ENCODE data around the gene DPP10.

GRCh38 chr2:115105966-115106365 is 663.5 kb downstream of the DPP10 start:
- TF ChIP-seq, protein P1, sequence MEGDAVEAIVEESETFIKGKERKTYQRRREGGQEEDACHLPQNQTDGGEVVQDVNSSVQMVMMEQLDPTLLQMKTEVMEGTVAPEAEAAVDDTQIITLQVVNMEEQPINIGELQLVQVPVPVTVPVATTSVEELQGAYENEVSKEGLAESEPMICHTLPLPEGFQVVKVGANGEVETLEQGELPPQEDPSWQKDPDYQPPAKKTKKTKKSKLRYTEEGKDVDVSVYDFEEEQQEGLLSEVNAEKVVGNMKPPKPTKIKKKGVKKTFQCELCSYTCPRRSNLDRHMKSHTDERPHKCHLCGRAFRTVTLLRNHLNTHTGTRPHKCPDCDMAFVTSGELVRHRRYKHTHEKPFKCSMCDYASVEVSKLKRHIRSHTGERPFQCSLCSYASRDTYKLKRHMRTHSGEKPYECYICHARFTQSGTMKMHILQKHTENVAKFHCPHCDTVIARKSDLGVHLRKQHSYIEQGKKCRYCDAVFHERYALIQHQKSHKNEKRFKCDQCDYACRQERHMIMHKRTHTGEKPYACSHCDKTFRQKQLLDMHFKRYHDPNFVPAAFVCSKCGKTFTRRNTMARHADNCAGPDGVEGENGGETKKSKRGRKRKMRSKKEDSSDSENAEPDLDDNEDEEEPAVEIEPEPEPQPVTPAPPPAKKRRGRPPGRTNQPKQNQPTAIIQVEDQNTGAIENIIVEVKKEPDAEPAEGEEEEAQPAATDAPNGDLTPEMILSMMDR (IDR thresholded peaks at IDR 0.05) = no peak
- TF ChIP-seq EP300 (IDR thresholded peaks at IDR 0.05) = no peak

All from sigmoid colon (tissue), 4 donors.